H9 (cell line): ENCODE data around the gene NUDT9. TPM values are rescaled to one million over a fixed set of nuclear protein-coding genes. Genes with fewer than 3 reads are reported as not detected.

Experiments
- DNase-seq: peaks from one replicate; pipeline ENCODE4 v3.0.0-alpha.2; 2017
- H2AFZ ChIP-seq: one replicate; pipeline ENCODE4 v1.6.1; 2013; ENCODE audit warnings: mild to moderate bottlenecking, low read length, control low read depth, moderate library complexity
- H2AK5ac ChIP-seq: 2 replicates; pipeline ENCODE4 v1.6.1; 2013; ENCODE audit warnings: low read length, control low read depth, mixed read lengths; ENCODE audit not compliant: insufficient read length
- H2BK120ac ChIP-seq: one replicate; pipeline ENCODE4 v1.6.1; 2013; ENCODE audit warnings: low read depth, mild to moderate bottlenecking, low read length, control low read depth, inconsistent platforms; ENCODE audit not compliant: poor library complexity, severe bottlenecking
- H2BK12ac ChIP-seq: 2 replicates; pipeline ENCODE4 v1.6.1; 2013; ENCODE audit warnings: low read length, control low read depth, mixed read lengths, low read depth; ENCODE audit not compliant: insufficient read length
- H2BK15ac ChIP-seq: 2 replicates; pipeline ENCODE4 v1.6.1; 2013; ENCODE audit warnings: low read depth, low read length, control low read depth
- H2BK20ac ChIP-seq: one replicate; pipeline ENCODE4 v1.6.1; 2013; ENCODE audit warnings: low read depth, mild to moderate bottlenecking, low read length, control low read depth, inconsistent platforms; ENCODE audit not compliant: poor library complexity, severe bottlenecking
- H2BK5ac ChIP-seq: 2 replicates; pipeline ENCODE4 v1.6.1; 2013; ENCODE audit warnings: low read length, control low read depth, mixed read lengths; ENCODE audit not compliant: insufficient read length
- H3K14ac ChIP-seq: 2 replicates; pipeline ENCODE4 v1.6.1; 2013; ENCODE audit warnings: low read length, control low read depth; ENCODE audit not compliant: insufficient read depth
- H3K18ac ChIP-seq: 2 replicates; pipeline ENCODE4 v1.6.1; 2013; ENCODE audit warnings: low read depth, mild to moderate bottlenecking, mixed read lengths, low read length, control low read depth; ENCODE audit not compliant: insufficient read length
- H3K23ac ChIP-seq: 2 replicates; pipeline ENCODE4 v1.6.1; 2013; ENCODE audit warnings: low read length, control low read depth, mixed read lengths, low read depth; ENCODE audit not compliant: insufficient read length
- H3K23me2 ChIP-seq: 2 replicates; pipeline ENCODE4 v1.6.1; 2013; ENCODE audit warnings: low read depth, mild to moderate bottlenecking, mixed read lengths, low read length, control low read depth; ENCODE audit not compliant: insufficient read length, poor library complexity, severe bottlenecking
- H3K27ac ChIP-seq: 2 replicates; pipeline ENCODE4 v1.5.1; 2013; ENCODE audit warnings: low read length, control low read depth, mixed read lengths, low read depth; ENCODE audit not compliant: insufficient read length
- H3K27me3 ChIP-seq: 2 replicates; pipeline ENCODE4 v1.6.1; 2013; ENCODE audit warnings: low read length, control low read depth, inconsistent platforms; ENCODE audit not compliant: insufficient read depth
- H3K4ac ChIP-seq: 2 replicates; pipeline ENCODE4 v1.6.1; 2013; ENCODE audit warnings: low read depth, mild to moderate bottlenecking, control low read depth, inconsistent platforms, low read length, moderate library complexity
- H3K4me1 ChIP-seq: 2 replicates; pipeline ENCODE4 v1.6.1; 2013; ENCODE audit warnings: low read length, control low read depth, inconsistent platforms; ENCODE audit not compliant: insufficient read depth
- H3K4me2 ChIP-seq: 2 replicates; pipeline ENCODE4 v1.6.1; 2013; ENCODE audit warnings: low read length, control low read depth, mixed read lengths; ENCODE audit not compliant: insufficient read length, insufficient read depth
- H3K56ac ChIP-seq: 2 replicates; pipeline ENCODE4 v1.6.1; 2013; ENCODE audit warnings: low read depth, mild to moderate bottlenecking, mixed read lengths, low read length, control low read depth; ENCODE audit not compliant: insufficient read length
- H3K79me1 ChIP-seq: 2 replicates; pipeline ENCODE4 v1.6.1; 2013; ENCODE audit warnings: low read depth, mild to moderate bottlenecking, moderate library complexity, low read length, control low read depth, inconsistent platforms; ENCODE audit not compliant: insufficient read depth, poor library complexity, severe bottlenecking
- H3K79me2 ChIP-seq: 2 replicates; pipeline ENCODE4 v1.6.1; 2013; ENCODE audit warnings: low read length, control low read depth, inconsistent platforms; ENCODE audit not compliant: insufficient read depth
- H3K9ac ChIP-seq: 2 replicates; pipeline ENCODE4 v1.6.1; 2013; ENCODE audit warnings: low read length, control low read depth, mixed read lengths; ENCODE audit not compliant: insufficient read length; ENCODE audit errors: extremely low read depth
- H3K9me3 ChIP-seq: one replicate; pipeline ENCODE4 v1.6.1; 2013; ENCODE audit warnings: low read depth, low read length, inconsistent platforms; ENCODE audit not compliant: control insufficient read depth
- H3T11ph ChIP-seq: one replicate; pipeline ENCODE4 v1.6.1; 2013; ENCODE audit warnings: mild to moderate bottlenecking, low read length, control low read depth, inconsistent platforms
- H4K20me1 ChIP-seq: one replicate; pipeline ENCODE4 v1.6.1; 2013; ENCODE audit not compliant: control insufficient read depth, insufficient read length, insufficient read depth
- H4K5ac ChIP-seq: 2 replicates; pipeline ENCODE4 v1.6.1; 2013; ENCODE audit warnings: low read depth, mild to moderate bottlenecking, mixed read lengths, low read length, control low read depth; ENCODE audit not compliant: insufficient read length
- H4K8ac ChIP-seq: replicated peaks from 2 replicates; pipeline ENCODE4 v1.6.1; 2013; ENCODE audit warnings: low read length, control low read depth, mixed read lengths, low read depth; ENCODE audit not compliant: insufficient read length
- H4K91ac ChIP-seq: 2 replicates; pipeline ENCODE4 v1.6.1; 2013; ENCODE audit warnings: low read depth, mild to moderate bottlenecking, moderate library complexity, mixed read lengths, low read length, control low read depth; ENCODE audit not compliant: insufficient read length
- H3K27ac Mint-ChIP-seq, 3 experiments: 2 replicates in 2 of 3; 3 replicates in 1 of 3; pipeline ENCODE4 v1.8.0; 2020 to 2021; ENCODE audit warnings: mixed read lengths in 3 of 3, mild to moderate bottlenecking in 1 of 3, moderate library complexity in 1 of 3
- H3K27me3 Mint-ChIP-seq: 2 replicates; pipeline ENCODE4 v1.8.0; 2021; ENCODE audit warnings: low read depth, mild to moderate bottlenecking, moderate library complexity, mixed read lengths
- H3K36me3 Mint-ChIP-seq, 3 experiments: 2 replicates in 2 of 3; 3 replicates in 1 of 3; pipeline ENCODE4 v1.8.0; 2020 to 2021; ENCODE audit warnings: low read depth in 3 of 3, mixed read lengths in 3 of 3; ENCODE audit not compliant: insufficient read depth in 1 of 3
- H3K4me1 Mint-ChIP-seq, 2 experiments: 2 replicates each; pipeline ENCODE4 v1.8.0; 2020; ENCODE audit warnings: mixed read lengths in 2 of 2
- H3K4me3 Mint-ChIP-seq, 2 experiments: 2 replicates in 1 of 2; 3 replicates in 1 of 2; pipeline ENCODE4 v1.8.0; 2020 to 2021; ENCODE audit warnings: mild to moderate bottlenecking in 2 of 2, mixed read lengths in 2 of 2, moderate library complexity in 1 of 2
- H3K9me3 Mint-ChIP-seq, 2 experiments: 2 replicates in 1 of 2; 3 replicates in 1 of 2; pipeline ENCODE4 v1.8.0; 2020; ENCODE audit warnings: mild to moderate bottlenecking in 2 of 2, mixed read lengths in 2 of 2, moderate library complexity in 1 of 2
- CTCF ChIP-seq: fragments of 200-600 bp; sonication (generic); conservative IDR thresholded peaks from 3 replicates; pipeline ENCODE4 v1.8.0; 2021; ENCODE audit warnings: antibody characterized with exemption, mild to moderate bottlenecking
- WGBS: extraction: QIAGEN DNeasy Blood & Tissue Kit; methylation state at CpG from one replicate; pipeline ENCODE4 v1.1.7; 2013; ENCODE audit warnings: missing lambda C conversion rate, low lambda C conversion rate, mixed read lengths; ENCODE audit not compliant: insufficient read length; ENCODE audit errors: extremely low coverage; 5-methylcytosine and 5-hydroxymethylcytosine counted together
- total RNA-seq: library from RNA; stranded (reverse); gene quantifications from 2 replicates; pipeline ENCODE4 v1.2.1, GENCODE V29; 2021

NUDT9 gene
- total RNA-seq, 1 experiment from 2014 or later = 28.5 TPM

- H2BK5ac ChIP-seq = no peak overlapping the region
- H3K23me2 ChIP-seq = no peaks in the 10 kb centered on the region
- H3K4me2 ChIP-seq = no peak overlapping the region
- Mint-ChIP-seq H3K9me3 (no peaks in the 10 kb centered on the region), H3K36me3 (peaks cover 0 to 2% (median 2%) of the 10 kb centered on the region in 3 experiments; a peak in 3 of 7 replicates), H3K27me3 (no peaks in the 10 kb centered on the region), H3K4me3 (no peak overlapping the region), H3K4me1 (no peaks in the 10 kb centered on the region), H3K27ac (no peak overlapping the region; a peak in 1 of 7 replicates)
- no peak overlapping the region for H2BK120ac ChIP-seq
- no peak overlapping the region for H4K91ac ChIP-seq
- H3K23ac ChIP-seq = no peak overlapping the region
- H4K8ac ChIP-seq = no peak overlapping the region
- no peaks in the 10 kb centered on the region for H3K79me1 ChIP-seq
- no peaks in the 10 kb centered on the region for H4K20me1 ChIP-seq
- no CpG with 5 or more reads among the region's 2 CpGs for WGBS
- H4K5ac ChIP-seq = no peak overlapping the region
- H2BK12ac ChIP-seq = no peak overlapping the region
- no peaks in the 10 kb centered on the region for H3K4me1 ChIP-seq
- H3K14ac ChIP-seq = no peak overlapping the region
- no peak overlapping the region for H3K9ac ChIP-seq
- no peak overlapping the region for H3K27ac ChIP-seq
- no peak overlapping the region for H3K18ac ChIP-seq
- no peak overlapping the region for H3K4ac ChIP-seq
- H3T11ph ChIP-seq = no peak overlapping the region
- H3K27me3 ChIP-seq = no peaks in the 10 kb centered on the region; the same call in 1 of the 2 replicates
- TF ChIP-seq CTCF = peak; percentile 77
- no peak overlapping the region for H2AK5ac ChIP-seq
- no peak overlapping the region for H2AFZ ChIP-seq
- no peaks in the 10 kb centered on the region for H3K79me2 ChIP-seq
- H3K9me3 ChIP-seq = no peaks in the 10 kb centered on the region
- H3K56ac ChIP-seq = no peak overlapping the region
- H2BK20ac ChIP-seq = no peak overlapping the region
- DNase-seq = no peak
- H2BK15ac ChIP-seq = no peak overlapping the region
These were observed 74.8 kb downstream of the NUDT9 start for GRCh38 chr4:87497159-87497558.
